MM.1S (cell line): Measurements from ENCODE around the gene FBLN2.

ENCODE experiments used
- DNase-seq: peaks from one replicate; pipeline ENCODE4 v3.0.0-alpha.2; 2015
- H2AFZ ChIP-seq: fragments of 300-600 bp; sonication (generic); 2 replicates; pipeline ENCODE4 v1.6.0; 2016; ENCODE audit warnings: antibody characterized with exemption, low read length
- H3F3A ChIP-seq: fragments of 300-600 bp; sonication (generic); 2 replicates; pipeline ENCODE4 v1.6.1; 2016; ENCODE audit warnings: mild to moderate bottlenecking, antibody characterized with exemption, low read length, moderate library complexity, mixed read lengths; ENCODE audit not compliant: insufficient read depth
- H3K27ac ChIP-seq: fragments of 300-600 bp; sonication (generic); 2 replicates; pipeline ENCODE4 v1.5.1; 2016; ENCODE audit warnings: mild to moderate bottlenecking, low read length
- H3K27me3 ChIP-seq: fragments of 300-600 bp; sonication (generic); replicated peaks from 2 replicates; pipeline ENCODE4 v1.6.0; 2016; ENCODE audit warnings: low read length; ENCODE audit not compliant: insufficient read depth
- H3K36me3 ChIP-seq: fragments of 300-600 bp; sonication (generic); replicated peaks from 2 replicates; pipeline ENCODE4 v1.6.1; 2016; ENCODE audit warnings: mild to moderate bottlenecking, low read length, mixed read lengths; ENCODE audit not compliant: insufficient read depth
- H3K4me1 ChIP-seq: fragments of 300-600 bp; sonication (generic); 2 replicates; pipeline ENCODE4 v1.6.1; 2016; ENCODE audit warnings: low read length, mixed read lengths
- H3K4me2 ChIP-seq: fragments of 300-600 bp; sonication (generic); 2 replicates; pipeline ENCODE4 v1.6.0; 2016; ENCODE audit warnings: low read depth, low read length
- H3K4me3 ChIP-seq: fragments of 300-600 bp; sonication (generic); 2 replicates; pipeline ENCODE4 v1.5.1; 2016; ENCODE audit warnings: low read length, mixed read lengths
- H3K79me2 ChIP-seq: fragments of 300-600 bp; sonication (generic); 2 replicates; pipeline ENCODE4 v1.6.1; 2016; ENCODE audit warnings: mixed run types, low read length, mixed read lengths
- H3K9ac ChIP-seq: fragments of 300-600 bp; sonication (generic); 2 replicates; pipeline ENCODE4 v1.6.1; 2016; ENCODE audit warnings: low read length, mixed read lengths
- H3K9me2 ChIP-seq: fragments of 300-600 bp; sonication (generic); replicated peaks from 2 replicates; pipeline ENCODE4 v1.6.1; 2016; ENCODE audit warnings: mild to moderate bottlenecking, low read length, mixed read lengths; ENCODE audit not compliant: insufficient read depth
- H3K9me3 ChIP-seq: fragments of 300-600 bp; sonication (generic); replicated peaks from 2 replicates; pipeline ENCODE4 v1.6.1; 2016; ENCODE audit warnings: mild to moderate bottlenecking, low read length, mixed read lengths; ENCODE audit not compliant: insufficient read depth
- H4K20me1 ChIP-seq: fragments of 300-600 bp; sonication (generic); 2 replicates; pipeline ENCODE4 v1.6.1; 2016; ENCODE audit warnings: mild to moderate bottlenecking, low read length, moderate library complexity, mixed read lengths; ENCODE audit not compliant: insufficient read depth
- CTCF ChIP-seq: fragments of 300-600 bp; sonication (generic); IDR thresholded peaks from 2 replicates; pipeline ENCODE4 v1.5.1; 2016; ENCODE audit warnings: antibody characterized with exemption, low read length, mixed read lengths
- EZH2 ChIP-seq: fragments of 300-600 bp; sonication (generic); optimal IDR thresholded peaks from 2 replicates; pipeline ENCODE3; 2017; ENCODE audit warnings: low read depth, mild to moderate bottlenecking, antibody characterized with exemption, low read length, mixed read lengths
- EZH2phosphoT487 ChIP-seq: fragments of 300-600 bp; sonication (generic); IDR thresholded peaks from 2 replicates; pipeline ENCODE4 v1.6.1; 2018; ENCODE audit warnings: antibody characterized with exemption, low read length

The FBLN2 gene

GRCh38 chr3:13555753-13556152 lies 6.8 kb downstream of the FBLN2 start:
- TF ChIP-seq EZH2 (no peak), EZH2phosphoT487 (no peak), CTCF (no peak)

DNA sequence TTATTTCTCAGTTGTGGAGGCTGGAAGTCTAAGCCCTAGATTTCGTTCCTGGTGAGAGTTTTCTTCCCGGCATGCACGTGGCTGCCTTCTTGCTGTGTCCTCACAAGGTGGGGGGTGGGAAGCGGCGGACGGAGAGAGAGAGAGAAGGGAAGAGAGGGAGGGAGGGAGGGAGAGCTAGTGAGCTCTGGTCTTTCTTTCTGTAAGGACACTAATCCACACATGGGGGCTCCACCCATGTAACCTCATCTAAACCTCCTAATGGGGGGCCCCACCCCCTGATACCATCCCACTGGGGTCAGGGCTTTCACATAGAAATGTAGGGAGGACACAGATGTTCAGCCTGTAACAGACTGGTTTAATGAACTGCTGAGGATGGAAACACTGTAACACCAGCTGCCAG lies 7.3 kb downstream of the FBLN2 start:
- H3K27ac ChIP-seq: no peak overlapping the region
- DNase-seq: no peak
- no peak overlapping the region for H2AFZ ChIP-seq
- no peaks in the 10 kb centered on the region for H4K20me1 ChIP-seq
- H3K27me3 ChIP-seq: peaks cover 92% of the 10 kb centered on the region
- H3K4me3 ChIP-seq: no peak overlapping the region
- H3K4me2 ChIP-seq: no peak overlapping the region
- no peaks in the 10 kb centered on the region for H3F3A ChIP-seq
- no peaks in the 10 kb centered on the region for H3K9me3 ChIP-seq
- H3K9me2 ChIP-seq: no peaks in the 10 kb centered on the region
- no peaks in the 10 kb centered on the region for H3K36me3 ChIP-seq
- TF ChIP-seq CTCF (no peak), EZH2phosphoT487 (no peak), EZH2 (no peak)
- no peaks in the 10 kb centered on the region for H3K4me1 ChIP-seq
- H3K79me2 ChIP-seq: no peaks in the 10 kb centered on the region
- no peak overlapping the region for H3K9ac ChIP-seq

More at GRCh38 chr3:13555753-13556152, 6.8 kb downstream of the FBLN2 start:
- peaks cover 92% of the 10 kb centered on the region for H3K27me3 ChIP-seq
- no peaks in the 10 kb centered on the region for H3K4me1 ChIP-seq
- H3K9me3 ChIP-seq: no peaks in the 10 kb centered on the region
- H2AFZ ChIP-seq: no peak overlapping the region
- H3K79me2 ChIP-seq: no peaks in the 10 kb centered on the region
- no peak overlapping the region for H3K4me3 ChIP-seq
- no peaks in the 10 kb centered on the region for H4K20me1 ChIP-seq
- no peak overlapping the region for H3K4me2 ChIP-seq
- no peaks in the 10 kb centered on the region for H3F3A ChIP-seq
- no peaks in the 10 kb centered on the region for H3K9me2 ChIP-seq
- H3K36me3 ChIP-seq: no peaks in the 10 kb centered on the region
- DNase-seq: no peak
- no peak overlapping the region for H3K27ac ChIP-seq
- H3K9ac ChIP-seq: no peak overlapping the region

GRCh38 chr3:13556917-13557316 lies 8.0 kb downstream of the FBLN2 start:
- Histone ChIP-seq H2AFZ (no peak overlapping the region), H4K20me1 (no peaks in the 10 kb centered on the region), H3F3A (no peaks in the 10 kb centered on the region), H3K4me1 (no peaks in the 10 kb centered on the region), H3K27ac (no peak overlapping the region), H3K27me3 (peaks cover 94% of the 10 kb centered on the region), H3K36me3 (no peaks in the 10 kb centered on the region), H3K4me2 (no peak overlapping the region), H3K9ac (no peak overlapping the region), H3K79me2 (no peaks in the 10 kb centered on the region), H3K4me3 (no peak overlapping the region), H3K9me2 (no peaks in the 10 kb centered on the region), H3K9me3 (no peaks in the 10 kb centered on the region)
- DNase-seq: no peak
- TF ChIP-seq EZH2phosphoT487 (no peak), CTCF (no peak), EZH2 (no peak)
